GM12874 (cell line): ENCODE measurements around the gene ZNF563.

Experiments used
- TF ChIP-seq, protein P1 (sequence below): IDR thresholded peaks from 2 replicates; pipeline ENCODE4 v1.5.1; 2011; ENCODE audit warnings: low read depth, mild to moderate bottlenecking, control low read depth, low read length, moderate library complexity; ENCODE audit not compliant: insufficient read depth

Gene ZNF563

DNA sequence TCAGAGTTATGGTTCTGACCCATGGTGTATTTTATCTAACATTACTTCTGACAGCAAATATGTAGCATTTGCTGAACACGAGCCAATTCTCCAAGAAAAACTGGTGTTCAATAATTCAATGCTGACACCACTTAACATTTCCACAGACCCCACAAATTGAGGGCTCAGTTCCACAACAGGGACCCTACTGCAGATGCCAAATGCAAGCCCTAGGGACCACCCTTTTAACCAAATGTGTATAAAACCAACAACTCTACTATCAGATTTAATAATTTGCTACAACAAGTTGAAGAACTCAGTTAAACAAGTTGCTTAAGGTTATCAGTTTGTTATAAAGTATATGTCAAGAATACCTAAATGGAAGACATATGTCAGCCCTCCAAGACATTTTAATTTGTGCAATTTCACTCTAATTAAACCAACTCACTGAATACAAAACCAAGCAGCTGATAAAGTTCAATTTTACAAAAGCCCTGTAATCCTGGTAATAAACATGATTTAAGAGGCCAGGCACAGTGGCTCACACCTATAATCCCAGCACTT, 45.4 kb downstream of the ZNF563 start:
- TF ChIP-seq, protein P1, sequence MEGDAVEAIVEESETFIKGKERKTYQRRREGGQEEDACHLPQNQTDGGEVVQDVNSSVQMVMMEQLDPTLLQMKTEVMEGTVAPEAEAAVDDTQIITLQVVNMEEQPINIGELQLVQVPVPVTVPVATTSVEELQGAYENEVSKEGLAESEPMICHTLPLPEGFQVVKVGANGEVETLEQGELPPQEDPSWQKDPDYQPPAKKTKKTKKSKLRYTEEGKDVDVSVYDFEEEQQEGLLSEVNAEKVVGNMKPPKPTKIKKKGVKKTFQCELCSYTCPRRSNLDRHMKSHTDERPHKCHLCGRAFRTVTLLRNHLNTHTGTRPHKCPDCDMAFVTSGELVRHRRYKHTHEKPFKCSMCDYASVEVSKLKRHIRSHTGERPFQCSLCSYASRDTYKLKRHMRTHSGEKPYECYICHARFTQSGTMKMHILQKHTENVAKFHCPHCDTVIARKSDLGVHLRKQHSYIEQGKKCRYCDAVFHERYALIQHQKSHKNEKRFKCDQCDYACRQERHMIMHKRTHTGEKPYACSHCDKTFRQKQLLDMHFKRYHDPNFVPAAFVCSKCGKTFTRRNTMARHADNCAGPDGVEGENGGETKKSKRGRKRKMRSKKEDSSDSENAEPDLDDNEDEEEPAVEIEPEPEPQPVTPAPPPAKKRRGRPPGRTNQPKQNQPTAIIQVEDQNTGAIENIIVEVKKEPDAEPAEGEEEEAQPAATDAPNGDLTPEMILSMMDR, result no peak

DNA sequence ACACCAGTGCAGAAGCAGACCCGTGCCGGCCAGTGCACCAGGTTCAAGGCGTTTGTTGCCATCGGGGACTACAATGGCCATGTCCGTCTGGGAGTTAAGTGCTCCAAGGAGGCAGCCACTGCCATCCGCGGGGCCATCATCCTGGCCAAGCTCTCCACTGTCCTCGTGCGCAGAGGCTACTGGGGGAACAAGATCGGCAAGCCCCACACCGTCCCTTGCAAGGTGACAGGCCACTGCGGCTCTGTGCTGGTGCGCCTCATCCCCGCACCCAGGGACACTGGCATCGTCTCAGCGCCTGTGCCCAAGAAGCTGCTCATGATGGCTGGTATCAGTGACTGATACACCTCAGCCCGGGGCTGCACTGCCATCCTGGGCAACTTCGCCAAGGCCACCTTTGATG, 48.8 kb downstream of the ZNF563 start:
- TF ChIP-seq, protein P1, result no peak

DNA sequence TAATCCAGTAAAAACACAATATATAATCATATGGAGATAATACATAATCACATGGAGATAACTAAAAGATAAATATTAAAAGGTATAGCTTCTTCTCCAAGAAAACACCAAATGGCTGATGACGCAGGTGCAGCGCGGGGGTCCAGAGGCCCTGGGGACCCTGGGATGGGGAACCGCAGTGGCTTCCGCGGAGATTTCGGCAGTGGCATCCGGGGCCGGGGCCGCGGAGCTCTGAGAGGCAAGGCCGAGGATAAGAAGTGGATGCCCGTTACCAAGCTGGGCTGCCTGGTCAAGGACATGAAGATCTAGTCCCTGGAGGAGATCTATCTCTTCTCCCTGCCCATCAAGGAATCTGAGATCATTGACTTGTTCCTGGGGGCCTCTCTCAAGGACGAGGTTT, 49.2 kb downstream of the ZNF563 start:
- TF ChIP-seq, protein P1, result no peak

DNA sequence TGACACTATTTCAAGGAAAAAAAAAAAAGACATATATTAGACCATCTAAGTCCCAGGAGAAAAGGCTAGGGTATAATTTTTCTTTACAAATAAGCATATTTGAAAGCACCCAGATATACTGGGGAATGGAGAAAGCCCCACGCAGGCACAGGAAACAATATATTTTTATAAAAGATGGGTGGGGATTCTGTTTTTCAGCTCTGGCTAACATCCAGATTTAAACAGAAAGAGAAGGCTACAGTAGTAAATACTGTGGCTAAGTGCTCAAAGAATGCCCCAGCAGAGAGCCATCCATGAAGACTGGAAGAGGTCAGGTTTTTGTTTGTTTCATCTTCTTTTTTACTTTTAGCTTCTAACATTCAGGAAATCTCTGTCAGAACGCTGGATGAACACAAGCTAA, 54.7 kb downstream of the ZNF563 start:
- TF ChIP-seq, protein P1, result no peak

DNA sequence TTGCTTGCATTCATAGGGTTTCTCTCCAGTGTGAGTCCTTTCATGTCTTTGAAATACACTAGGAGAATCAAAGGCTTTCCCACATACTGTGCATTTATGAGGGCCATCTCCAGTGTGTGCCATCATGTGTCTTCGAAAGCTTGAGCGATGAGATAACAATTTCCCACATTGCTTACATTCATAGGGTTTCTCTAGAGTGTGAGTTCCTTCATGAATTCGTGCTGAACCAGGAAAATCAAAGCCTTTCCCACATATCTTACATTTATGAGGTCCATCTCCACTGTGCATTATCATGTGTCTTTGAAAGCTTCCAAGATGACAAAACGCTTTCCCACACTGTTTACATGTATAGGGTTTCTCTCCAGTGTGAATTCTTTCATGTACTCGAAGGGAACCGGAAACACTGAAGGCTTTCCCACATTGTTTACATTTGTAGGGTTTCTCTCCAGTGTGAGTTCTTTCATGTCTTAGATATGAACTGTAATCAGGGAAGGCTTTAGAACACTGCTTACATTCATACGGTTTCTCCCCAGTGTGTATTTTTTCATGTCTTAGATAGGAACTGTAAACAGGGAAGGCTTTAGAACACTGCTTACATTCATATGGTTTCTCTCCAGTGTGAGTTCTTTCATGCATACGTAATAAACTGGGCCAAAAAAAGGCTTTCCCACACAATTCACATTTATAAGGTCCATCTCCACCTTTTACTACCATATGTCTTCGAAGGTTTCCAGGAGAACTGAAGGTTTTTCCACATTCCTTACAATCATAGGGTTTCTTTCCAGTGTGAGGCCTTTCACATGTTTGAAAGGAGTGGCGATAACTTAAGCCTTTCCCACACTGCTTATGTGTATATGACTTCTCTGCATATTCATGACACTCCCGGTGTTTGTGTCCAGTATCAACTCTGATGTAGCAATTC, 60.2 kb downstream of the ZNF563 start:
- TF ChIP-seq, protein P1, result no peak

DNA sequence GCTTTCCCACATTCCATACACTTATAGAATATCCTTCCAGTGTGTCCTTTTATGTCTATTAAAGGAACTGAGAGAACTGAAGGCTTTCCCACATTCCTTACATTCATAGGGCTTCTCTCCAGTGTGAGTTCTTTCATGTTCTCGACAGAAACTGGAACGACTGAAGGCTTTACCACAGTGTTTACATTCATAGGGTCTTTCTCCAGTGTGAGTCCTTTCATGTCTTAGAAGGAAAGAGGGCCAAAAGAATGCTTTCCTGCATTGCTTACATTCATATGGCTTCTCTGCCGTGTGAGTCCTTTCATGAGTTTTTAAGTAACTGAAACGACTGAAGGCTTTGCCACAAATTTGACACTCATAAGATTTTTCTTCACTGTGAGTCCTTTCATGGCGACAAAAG, 61.0 kb downstream of the ZNF563 start:
- TF ChIP-seq, protein P1, result no peak

DNA sequence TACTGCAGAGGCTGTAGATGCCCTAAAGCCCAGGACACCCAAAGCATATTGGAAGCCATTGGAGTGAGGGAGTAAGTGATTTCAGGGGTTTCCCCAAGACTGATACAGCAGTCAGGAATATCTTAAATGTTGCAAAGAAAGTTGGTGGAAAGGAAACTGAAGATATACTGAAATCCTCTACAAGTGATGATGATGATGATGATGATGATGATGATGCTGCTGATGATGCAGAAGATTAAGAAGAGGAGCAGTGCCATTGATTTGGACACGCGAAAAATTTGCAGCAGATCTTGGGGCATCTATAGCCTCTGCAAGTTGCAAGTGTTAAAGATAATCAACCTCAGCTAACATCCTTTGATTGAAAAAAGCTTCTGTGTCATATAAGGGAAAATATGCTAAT, 62.6 kb downstream of the ZNF563 start:
- TF ChIP-seq, protein P1, result no peak
